C4-2B (cell line): ENCODE results near the gene WFDC6.

Experiments used
- H3K27ac ChIP-seq: fragments of 450-650 bp; 2 replicates; pipeline ENCODE4 v1.5.1; 2017
- ZFX ChIP-seq: fragments of 450-650 bp; IDR thresholded peaks from 2 replicates; pipeline ENCODE4 v1.6.1; 2017
- TF ChIP-seq, protein P1 (sequence below): fragments of 450-650 bp; conservative IDR thresholded peaks from 2 replicates; pipeline ENCODE4 v1.5.1; 2017; ENCODE audit warnings: mild to moderate bottlenecking

Gene WFDC6

DNA sequence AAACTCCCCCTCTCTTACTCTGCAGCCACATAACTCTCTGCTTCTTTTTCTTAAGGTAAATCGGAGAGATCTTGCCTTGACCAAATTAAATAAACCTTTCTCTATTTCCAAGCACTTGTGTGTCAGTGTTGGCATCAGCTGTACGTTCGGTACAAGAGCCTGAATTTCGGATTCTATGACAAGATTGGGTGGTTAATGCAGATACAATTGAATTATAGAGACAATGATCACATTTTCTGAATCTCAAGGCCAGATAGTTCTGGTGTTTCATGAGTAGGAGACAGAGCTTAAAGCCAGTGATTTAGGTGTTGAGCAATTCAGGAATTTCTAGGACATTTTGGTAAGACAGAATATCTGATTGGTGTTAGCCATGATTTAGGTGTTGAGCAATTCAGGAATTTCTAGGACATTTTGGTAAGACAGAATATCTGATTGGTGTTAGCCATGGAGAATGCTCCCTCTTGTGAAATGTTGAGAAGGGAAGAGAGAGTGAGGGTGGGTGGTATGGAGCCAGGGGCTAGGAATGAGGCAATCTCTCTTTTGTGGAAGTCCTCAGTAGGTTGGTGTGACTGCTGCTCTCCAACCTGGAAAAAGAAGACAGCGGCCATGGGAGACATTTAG, 28.9 kb downstream of the WFDC6 start:
- TF ChIP-seq, protein P1, sequence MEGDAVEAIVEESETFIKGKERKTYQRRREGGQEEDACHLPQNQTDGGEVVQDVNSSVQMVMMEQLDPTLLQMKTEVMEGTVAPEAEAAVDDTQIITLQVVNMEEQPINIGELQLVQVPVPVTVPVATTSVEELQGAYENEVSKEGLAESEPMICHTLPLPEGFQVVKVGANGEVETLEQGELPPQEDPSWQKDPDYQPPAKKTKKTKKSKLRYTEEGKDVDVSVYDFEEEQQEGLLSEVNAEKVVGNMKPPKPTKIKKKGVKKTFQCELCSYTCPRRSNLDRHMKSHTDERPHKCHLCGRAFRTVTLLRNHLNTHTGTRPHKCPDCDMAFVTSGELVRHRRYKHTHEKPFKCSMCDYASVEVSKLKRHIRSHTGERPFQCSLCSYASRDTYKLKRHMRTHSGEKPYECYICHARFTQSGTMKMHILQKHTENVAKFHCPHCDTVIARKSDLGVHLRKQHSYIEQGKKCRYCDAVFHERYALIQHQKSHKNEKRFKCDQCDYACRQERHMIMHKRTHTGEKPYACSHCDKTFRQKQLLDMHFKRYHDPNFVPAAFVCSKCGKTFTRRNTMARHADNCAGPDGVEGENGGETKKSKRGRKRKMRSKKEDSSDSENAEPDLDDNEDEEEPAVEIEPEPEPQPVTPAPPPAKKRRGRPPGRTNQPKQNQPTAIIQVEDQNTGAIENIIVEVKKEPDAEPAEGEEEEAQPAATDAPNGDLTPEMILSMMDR: no peak
- TF ChIP-seq ZFX: no peak
- no peak overlapping the region for H3K27ac ChIP-seq

DNA sequence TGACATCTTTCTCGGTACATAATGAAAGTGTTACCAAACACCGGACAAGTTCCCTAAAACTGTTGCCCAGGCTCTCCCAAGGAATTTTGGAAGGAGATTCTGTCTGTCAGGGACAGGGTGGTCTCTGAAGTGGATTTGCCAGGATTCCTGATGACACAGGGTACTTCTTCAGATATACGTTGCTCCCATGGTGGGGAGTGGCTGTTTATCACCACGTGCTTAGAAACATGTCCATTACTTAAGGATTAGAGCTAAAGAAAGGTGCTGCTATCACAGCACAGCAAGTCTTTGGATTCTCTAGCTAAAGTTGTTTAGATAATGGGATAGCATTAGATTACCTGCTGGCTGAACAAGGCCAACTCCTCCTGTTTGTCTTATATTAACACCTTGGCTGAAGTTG, 30.2 kb downstream of the WFDC6 start:
- no peak overlapping the region for H3K27ac ChIP-seq
- TF ChIP-seq, protein P1: no peak
- no peak for TF ChIP-seq ZFX

DNA sequence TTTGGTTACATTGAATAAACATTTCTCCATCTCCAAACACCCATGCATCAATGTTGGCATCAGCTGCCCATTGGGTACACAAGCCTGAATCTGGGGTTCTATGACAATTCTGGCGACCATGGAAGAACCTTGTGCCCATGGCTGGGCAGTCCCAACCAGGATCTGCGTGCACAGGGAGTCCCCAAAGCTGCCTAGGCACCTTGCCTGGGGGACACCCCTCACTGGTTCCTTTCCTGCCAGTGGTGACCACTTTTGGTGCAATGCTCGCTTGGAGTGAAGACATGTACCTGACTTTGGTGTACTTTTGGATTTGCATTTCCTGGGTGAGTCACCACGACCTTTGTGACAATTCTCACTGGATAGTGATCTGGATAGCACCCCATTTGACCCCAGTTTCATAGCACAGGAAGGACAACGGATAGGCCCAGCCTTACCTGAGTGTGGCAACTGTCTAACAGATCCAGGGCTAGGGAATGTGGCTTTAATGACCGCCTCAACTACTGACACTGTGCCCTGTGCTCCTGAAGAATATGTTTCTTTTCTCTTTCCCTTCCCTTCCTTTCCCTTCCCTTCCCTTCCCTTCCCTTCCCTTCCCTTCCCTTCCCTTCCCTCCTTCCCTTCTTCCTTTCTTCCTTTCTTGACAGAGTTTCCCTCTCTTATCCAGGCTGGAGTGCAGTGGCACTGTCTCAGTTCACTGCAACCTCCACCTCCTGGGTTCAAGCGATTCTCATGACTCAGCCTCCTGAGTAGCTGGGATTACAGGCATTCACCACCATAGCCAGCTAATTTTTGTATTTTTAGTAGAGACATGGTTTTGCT, 31.0 kb downstream of the WFDC6 start:
- no peak overlapping the region for H3K27ac ChIP-seq
- TF ChIP-seq, protein P1: no peak
- no peak for TF ChIP-seq ZFX

DNA sequence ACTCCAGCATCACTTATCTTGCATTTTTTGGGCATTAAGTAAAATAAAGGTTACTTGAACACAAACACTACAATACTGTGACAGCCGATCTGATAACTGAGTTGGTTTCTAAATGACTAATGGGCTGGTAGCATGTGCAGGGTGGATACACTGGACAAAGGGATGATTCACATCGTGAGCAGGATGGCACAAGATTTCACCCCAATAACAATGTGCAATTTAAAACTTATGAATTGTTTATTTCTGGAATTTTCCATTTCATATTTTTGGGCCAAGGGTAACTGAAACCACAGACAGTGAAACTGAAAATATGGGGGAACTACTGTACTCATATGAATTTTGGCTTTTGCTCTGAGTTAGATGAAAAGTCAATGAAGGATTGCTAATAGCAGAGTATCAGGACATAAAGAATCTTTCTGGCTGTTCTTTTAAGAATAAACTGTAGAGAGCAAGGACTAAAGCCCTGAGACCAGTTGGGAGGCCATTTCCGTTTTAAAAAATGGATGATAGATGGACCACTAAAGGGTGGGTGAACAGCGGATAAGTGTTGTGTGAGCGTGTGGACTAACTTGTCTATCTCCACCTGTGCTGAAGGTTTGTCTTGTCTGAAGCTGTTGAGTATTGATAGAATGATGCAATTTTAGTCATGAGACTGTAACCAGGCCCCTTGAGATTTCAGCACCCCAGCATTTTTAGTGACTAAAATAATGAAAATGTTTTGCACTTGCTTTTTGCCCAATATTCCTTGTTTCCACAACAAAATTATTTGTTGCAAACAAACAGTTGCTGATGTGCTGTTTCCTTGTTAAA, 32.1 kb downstream of the WFDC6 start:
- no peak overlapping the region for H3K27ac ChIP-seq
- TF ChIP-seq ZFX: no peak
- TF ChIP-seq, protein P1: no peak

DNA sequence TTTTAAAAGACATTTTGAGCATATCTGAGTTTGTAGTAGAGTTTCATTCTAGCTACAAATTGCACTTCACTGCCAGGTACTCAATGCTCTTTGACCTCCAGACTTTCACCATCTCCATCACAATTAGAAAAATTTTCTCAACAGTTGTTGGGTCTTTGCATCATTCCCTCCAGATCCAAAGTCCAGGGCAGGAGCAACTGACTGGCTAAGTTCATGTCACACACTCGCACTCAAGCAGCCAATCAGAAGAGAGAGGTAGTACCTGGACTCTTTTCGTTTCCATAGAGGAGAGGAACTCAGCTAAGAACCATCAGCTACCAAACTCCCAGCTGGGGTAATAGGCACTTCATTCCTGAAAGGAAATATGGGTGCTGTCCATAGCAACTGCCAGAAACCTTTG, 32.9 kb downstream of the WFDC6 start:
- TF ChIP-seq, protein P1: no peak
- no peak for TF ChIP-seq ZFX
- no peak overlapping the region for H3K27ac ChIP-seq

DNA sequence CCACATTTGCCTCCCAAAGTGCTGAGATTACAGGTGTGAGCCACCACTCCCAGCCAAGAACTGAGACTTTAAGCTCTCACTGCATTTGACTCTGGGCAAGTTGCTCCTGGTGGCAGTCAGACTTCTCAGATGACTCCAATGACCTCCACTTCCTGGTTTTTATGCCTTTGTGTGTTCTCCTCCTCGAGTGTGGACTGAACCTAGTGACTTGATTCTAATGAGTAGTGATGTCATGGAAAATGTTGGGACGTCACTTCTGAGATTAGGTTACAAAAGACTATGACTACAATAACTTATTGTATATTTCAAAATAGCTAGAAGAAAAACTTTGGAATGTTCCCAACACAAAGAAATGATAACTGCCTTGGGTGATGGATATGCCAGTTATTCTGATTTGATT, 35.9 kb downstream of the WFDC6 start:
- H3K27ac ChIP-seq: no peak overlapping the region
- no peak for TF ChIP-seq ZFX

DNA sequence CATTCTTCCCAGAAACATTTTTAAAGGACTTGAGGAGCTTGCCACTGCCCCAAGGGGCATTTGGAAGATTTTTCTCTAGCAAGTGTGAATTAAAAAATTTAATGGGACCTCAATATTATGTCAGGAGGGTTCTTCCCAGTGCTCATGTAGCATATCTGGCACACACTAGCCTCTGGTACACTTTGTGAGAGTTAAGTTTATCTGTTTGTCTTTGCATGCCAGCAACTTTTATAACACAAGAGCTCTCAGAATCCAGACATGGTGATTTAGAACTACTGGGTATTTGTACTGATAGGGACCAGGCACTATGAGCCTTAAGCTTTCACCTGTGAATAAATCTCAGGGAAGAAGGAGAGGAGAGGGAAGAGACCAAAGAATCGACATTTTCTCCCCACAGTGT, 36.7 kb downstream of the WFDC6 start:
- TF ChIP-seq, protein P1: no peak
- no peak for TF ChIP-seq ZFX
- H3K27ac ChIP-seq: no peak overlapping the region
